DMS153 treated with DMSO at 0.1 percent for 48 hours (cell line): Measurements from ENCODE around the gene FBN1.

Source experiments
- DNase-seq: peaks from one replicate; lab custom pipeline; 2025; ENCODE audit not compliant: unreplicated experiment; lab: John Stamatoyannopoulos, UW

FBN1 gene

GRCh38 chr15:48522123-48522522, 123.4 kb downstream of the FBN1 start:
- no peak for DNase-seq

- no peak for DNase-seq
Measured at GRCh38 chr15:48520376-48521155, 124.9 kb downstream of the FBN1 start.

- no peak for DNase-seq
Measured at GRCh38 chr15:48516121-48516520, 129.4 kb downstream of the FBN1 start.

- DNase-seq, result no peak
Measured at GRCh38 chr15:48515500-48515899, 130.0 kb downstream of the FBN1 start.

GRCh38 chr15:48514103-48514816, 131.2 kb downstream of the FBN1 start:
- no peak for DNase-seq

- no peak for DNase-seq
Measured at GRCh38 chr15:48510976-48511375, 134.5 kb downstream of the FBN1 start.

- no peak for DNase-seq
Measured at GRCh38 chr15:48507416-48508065, 138.0 kb downstream of the FBN1 start.

- DNase-seq, result no peak
Measured at GRCh38 chr15:48505067-48505466, 140.4 kb downstream of the FBN1 start.

- DNase-seq, result no peak
Measured at GRCh38 chr15:48501208-48501607, 144.3 kb downstream of the FBN1 start.

- no peak for DNase-seq
Measured at GRCh38 chr15:48500595-48500994, 144.9 kb downstream of the FBN1 start.

GRCh38 chr15:48499978-48500377, 145.5 kb downstream of the FBN1 start:
- no peak for DNase-seq

GRCh38 chr15:48498828-48499227, 146.7 kb downstream of the FBN1 start:
- no peak for DNase-seq

GRCh38 chr15:48494631-48495030, 150.9 kb downstream of the FBN1 start:
- DNase-seq, result no peak

- no peak for DNase-seq
Measured at GRCh38 chr15:48493763-48494225, 151.7 kb downstream of the FBN1 start.

- no peak for DNase-seq
Measured at GRCh38 chr15:48493084-48493762, 152.3 kb downstream of the FBN1 start.

GRCh38 chr15:48486228-48486627, 159.3 kb downstream of the FBN1 start:
- no peak for DNase-seq

GRCh38 chr15:48481802-48482201, 163.7 kb downstream of the FBN1 start:
- no peak for DNase-seq

GRCh38 chr15:48479751-48480150, 165.8 kb downstream of the FBN1 start:
- no peak for DNase-seq

GRCh38 chr15:48478581-48478980, 166.9 kb downstream of the FBN1 start:
- no peak for DNase-seq

- no peak for DNase-seq
Measured at GRCh38 chr15:48477795-48478360, 167.6 kb downstream of the FBN1 start.
